NCI-H2081 treated with DMSO at 0.1 percent for 48 hours (cell line): Measurements from ENCODE around the gene APOLD1.
"Not testable (repeated sequence)": the region's sequence is repeated elsewhere in the genome, so short reads cannot be mapped to it uniquely, and the experiment has no call there.

Source experiments
- DNase-seq: peaks from one replicate; lab custom pipeline; 2025; lab: John Stamatoyannopoulos, UW

The APOLD1 gene

DNA sequence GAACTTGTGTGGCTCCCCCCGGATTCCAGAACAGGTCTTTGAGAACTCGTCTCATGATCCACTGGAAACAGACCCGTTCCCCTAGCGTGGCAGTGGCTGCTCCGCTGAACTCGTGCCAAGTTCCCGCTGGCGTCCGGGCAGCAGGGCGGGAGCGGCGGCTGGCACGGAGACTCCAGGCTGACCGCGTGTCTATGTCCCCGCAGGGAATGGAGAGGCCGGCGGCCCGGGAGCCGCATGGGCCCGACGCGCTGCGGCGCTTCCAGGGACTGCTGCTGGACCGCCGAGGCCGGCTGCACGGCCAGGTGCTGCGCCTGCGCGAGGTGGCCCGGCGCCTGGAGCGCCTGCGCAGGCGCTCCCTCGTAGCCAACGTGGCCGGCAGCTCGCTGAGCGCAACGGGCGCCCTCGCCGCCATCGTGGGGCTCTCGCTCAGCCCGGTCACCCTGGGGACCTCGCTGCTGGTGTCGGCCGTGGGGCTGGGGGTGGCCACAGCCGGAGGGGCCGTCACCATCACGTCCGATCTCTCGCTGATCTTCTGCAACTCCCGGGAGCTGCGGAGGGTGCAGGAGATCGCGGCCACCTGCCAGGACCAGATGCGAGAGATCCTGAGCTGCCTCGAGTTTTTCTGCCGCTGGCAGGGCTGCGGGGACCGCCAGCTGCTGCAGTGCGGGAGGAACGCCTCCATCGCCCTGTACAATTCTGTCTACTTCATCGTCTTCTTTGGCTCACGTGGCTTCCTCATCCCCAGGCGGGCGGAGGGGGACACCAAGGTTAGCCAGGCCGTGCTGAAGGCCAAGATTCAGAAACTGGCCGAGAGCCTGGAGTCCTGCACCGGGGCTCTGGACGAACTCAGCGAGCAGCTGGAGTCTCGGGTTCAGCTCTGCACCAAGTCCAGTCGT is 1.5 kb downstream of the APOLD1 start:
- DNase-seq, result no peak

DNA sequence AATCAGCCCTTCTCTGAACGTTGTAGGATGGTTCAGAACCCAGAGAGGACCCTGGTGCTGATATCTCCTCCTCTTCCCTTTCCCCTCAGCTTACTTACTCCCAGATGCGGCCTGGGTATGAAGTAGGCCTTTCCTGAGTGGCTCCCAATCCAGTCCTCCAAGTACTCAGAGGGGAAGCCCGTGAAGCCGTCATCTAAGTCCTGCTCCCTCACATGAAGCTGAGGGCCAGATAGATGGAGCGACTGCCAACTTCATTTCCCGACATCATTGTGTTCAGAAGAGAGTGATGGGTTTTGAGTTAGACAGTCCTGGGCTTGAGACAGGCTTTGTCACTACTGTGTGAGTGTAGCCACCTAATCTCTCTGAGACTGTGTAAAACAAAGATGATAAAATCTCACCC is 2.7 kb downstream of the APOLD1 start:
- no peak for DNase-seq

GRCh38 chr12:12788675-12789368 is 3.4 kb downstream of the APOLD1 start:
- DNase-seq, result peak; percentile 73

DNA sequence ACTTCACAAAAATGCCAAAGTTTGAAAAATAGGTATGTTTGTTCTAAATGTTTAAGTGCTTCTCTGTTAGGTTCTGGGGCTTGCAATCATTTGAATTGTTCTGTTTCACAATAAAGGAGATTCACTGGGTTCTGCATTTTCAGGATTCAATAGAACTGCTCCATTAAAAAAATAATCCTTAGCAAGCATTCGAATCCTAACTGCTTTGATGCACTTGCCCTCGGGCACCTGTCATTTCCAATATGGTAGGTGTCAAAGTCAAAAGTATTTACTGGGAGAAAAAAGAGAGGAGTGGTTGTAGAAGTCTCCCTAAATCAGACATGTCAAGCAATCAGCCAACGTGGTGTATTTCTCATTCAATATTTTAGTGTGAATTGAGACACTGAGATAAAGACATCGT is 5.5 kb downstream of the APOLD1 start:
- no peak for DNase-seq

DNA sequence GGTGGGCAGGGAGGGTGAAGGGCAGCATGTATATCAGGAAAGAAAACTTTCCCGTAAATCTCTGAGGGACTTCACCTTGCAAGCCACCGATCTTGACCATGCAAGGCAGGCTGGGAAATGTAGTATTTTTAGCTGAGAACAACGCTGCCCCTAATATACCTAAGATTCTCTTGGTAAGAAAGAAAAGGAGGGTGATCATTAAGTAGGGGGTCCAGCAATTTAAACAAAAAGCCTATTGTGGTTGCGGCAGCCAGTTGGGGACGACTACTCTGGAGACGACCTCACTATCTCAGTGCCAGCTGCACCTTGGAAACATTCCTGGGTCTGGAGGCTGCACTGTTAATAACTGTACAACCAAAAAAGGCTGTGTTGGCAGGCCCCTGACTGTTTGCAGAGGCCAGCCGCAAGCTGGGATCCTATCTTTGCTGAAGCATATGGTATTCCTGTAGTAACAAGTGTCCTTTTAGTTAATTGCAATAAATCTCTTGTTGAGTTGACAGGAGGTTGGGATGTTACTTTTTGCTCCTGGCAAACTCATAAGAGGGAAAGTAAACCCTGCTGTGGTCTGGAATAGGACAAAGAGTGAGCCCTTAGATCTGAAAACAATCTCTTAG is 6.4 kb downstream of the APOLD1 start:
- DNase-seq, result no peak

DNA sequence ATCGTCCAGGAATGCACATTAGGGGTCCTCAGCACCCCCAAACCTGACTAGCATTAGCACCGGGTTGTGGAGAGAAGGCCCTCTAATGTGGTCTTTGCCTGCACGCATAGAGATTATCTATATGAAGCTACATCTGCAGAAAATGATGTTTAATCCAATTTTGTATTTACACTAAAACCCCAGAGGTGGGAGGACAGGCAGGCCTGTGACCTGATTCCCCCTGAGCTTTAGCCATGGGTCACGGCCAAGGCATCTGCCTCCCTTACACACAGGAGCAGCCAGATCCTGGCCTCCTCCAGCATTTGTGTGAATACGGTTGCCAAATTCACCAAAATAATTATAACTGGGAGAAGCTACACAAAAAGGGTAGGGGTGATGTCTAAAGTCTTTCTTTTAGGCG is 7.0 kb downstream of the APOLD1 start:
- no peak for DNase-seq

GRCh38 chr12:12794686-12795085 is 9.2 kb downstream of the APOLD1 start:
- DNase-seq, result no peak

DNA sequence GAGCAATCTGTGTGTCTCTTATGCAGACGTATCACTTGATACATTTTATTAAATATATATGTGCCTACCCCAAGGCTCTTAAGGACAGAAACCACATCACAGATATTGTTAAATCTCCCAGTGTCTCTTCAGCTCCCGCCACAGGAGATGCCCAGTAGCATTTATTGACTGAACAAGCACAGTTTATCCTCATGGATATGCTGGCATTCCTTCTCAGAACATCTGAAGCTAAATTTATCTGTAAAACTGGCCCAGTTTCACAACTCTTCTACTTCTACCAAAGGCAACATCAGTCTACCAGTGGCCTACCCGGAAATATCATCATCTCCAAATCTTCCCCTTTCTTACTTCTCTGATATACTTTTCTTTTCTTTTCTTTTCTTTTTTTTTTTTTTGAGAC is 10.7 kb downstream of the APOLD1 start:
- DNase-seq, result no peak

GRCh38 chr12:12796928-12797793 is 11.7 kb downstream of the APOLD1 start:
- DNase-seq, result no peak

- DNase-seq, result no peak
Observed at GRCh38 chr12:12797794-12798152, 12.3 kb downstream of the APOLD1 start.

DNA sequence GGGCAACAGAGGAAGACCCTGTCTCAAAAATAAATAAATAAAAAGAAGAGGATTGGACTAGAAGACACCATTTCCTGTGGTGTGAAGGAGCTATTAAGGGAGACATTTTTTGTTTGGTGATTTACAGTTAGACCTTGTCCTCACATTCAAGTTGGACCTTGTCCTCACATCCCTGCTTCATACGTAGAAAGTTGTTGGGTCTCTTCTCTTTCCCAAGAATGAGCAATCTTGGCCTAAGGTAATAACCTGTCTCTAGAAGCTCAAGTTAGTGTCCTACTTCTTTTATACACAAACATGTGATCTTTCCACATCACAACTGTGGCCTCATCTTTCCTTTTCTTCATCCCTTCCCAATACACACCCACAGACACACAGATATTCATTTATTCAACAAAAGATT is 13.0 kb downstream of the APOLD1 start:
- no peak for DNase-seq

GRCh38 chr12:12799163-12799920 is 13.9 kb downstream of the APOLD1 start:
- no peak for DNase-seq

GRCh38 chr12:12800406-12801180 is 15.1 kb downstream of the APOLD1 start:
- DNase-seq, result no peak

- DNase-seq, result not testable (repeated sequence)
Observed at GRCh38 chr12:12801656-12802055, 16.2 kb downstream of the APOLD1 start.

DNA sequence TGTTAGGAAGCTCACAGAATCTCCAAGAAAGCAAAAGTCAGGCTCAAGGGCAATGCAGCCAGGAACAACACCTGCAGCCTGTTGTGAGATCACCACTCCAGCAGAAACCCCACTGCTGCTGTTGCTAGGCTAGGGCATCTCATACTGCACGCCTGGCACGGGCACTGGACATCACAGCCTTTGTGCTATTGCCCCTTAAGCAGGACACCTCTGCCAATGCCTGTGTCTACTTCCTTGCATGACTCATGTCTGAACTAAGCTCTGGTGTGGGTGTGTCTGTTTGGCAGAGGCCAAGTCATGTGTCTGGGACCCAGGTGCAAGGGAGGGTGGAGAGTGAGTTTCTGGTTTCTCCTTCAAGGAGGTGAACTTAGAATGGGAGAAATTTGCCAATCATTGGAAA is 17.7 kb downstream of the APOLD1 start:
- no peak for DNase-seq

DNA sequence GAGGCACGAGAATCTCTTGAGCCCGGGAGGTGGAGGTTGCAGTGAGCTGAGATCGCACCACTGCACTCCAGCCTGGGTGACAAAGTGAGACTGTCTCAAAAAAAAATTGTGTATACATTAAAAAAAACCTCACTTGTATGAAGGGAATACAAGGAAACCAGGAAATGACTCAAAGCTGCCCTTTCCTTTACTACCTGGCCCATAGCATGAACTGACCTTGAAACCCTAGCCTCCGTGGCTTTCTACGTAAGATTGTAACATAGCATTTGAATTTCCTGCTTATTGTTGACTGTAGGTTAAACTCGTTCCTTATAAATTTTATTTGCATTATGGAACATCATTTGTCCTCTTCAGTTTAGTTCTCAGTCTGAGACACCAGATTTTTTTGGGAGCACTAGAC is 18.6 kb downstream of the APOLD1 start:
- DNase-seq, result no peak

DNA sequence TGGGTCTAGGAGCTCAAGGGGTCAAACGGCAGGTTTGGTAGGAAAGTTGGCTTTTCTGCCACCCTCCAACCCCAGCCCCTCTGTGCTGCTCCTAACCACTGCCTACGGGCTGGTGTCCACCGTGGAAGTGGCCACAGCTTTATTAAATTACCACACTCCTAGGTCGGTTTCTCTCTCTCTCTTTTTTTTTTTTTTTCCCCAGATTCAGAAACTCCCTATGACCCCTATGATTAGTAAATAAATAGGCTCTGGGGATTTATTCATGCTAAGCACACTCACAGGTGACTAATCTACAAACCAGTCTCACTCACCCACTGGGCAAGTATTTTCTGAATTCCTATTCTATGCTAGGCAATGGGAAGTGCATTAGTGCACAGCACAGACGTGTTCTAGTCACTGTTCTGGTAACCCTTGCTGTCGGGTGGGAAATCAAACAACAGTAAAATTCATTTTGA is 19.0 kb downstream of the APOLD1 start:
- DNase-seq, result no peak

DNA sequence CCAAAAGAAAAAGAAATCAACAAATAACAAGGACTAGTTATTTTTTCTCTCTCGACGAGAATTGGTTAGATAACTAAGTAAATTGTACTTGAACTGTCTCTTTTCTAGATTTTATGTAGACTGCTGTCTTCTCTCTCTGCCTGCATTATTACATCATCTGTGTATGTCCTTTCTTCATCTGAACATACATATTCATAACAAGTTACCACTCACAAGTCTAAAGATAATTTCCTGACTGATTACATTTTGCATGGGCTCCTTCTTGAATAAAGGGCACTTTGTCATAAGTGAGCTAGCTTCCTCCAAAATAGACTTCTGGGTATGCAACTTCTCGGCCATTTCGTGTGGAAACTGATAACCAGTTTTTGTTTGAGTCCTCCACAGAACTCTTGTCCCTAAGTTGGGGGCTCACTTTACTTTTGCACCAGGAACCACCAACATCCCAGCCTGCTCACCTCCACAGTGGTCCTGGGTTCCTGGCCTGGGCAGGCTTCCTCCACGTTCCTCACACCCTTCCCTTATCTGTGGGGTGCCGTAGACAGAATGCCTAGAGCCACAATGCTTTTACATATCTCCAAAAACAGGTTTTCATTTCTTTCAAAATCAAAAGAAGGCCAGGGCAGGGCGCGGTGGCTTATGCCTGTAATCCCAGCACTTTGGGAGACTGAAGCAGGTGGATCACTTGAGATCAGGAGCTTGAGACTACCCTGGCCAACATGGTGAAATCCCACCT is 21.5 kb downstream of the APOLD1 start:
- no peak for DNase-seq

DNA sequence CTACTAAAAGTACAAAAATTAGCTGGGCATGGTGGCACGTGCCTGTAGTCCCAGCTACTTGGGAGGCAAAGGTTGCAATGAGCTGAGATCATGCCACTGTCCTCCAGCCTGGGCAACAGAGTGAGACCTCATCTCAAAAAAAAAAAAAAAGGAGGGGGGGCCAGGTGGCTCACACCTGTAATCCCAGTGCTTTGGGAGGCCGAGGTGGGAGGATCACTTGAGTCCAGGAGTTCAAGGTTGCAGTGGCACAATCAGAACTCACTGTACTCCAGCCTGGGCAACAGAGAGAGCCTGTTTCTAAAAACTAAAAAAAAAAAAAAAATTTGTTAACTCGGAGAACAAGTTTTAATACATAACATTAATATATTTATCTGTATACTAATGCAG is 22.1 kb downstream of the APOLD1 start:
- not testable (repeated sequence) for DNase-seq
